ENCODE measurements around the gene LSM10.

Gene LSM10

DNA sequence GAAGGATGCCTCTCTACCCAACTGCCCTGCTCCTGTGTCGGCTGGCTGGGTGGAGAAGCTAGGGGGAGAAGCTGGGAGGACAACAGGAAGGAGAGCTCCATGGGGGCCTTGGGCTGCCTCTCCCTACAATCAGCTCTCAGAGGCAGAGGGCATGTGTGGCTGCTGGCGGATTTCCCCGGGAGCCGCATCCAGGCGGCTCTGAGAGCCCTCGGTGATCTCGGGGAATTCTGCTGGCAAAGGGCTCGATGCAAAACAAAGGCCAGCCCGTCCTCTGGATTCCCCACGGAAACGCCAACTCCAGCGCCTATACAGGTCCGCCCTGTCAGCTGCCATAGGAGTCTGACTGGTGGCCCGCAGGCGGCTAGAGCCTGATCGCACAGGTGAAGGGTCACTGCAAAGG lies 47.9 kb downstream of the LSM10 start:
- DNase-seq = no peak

DNA sequence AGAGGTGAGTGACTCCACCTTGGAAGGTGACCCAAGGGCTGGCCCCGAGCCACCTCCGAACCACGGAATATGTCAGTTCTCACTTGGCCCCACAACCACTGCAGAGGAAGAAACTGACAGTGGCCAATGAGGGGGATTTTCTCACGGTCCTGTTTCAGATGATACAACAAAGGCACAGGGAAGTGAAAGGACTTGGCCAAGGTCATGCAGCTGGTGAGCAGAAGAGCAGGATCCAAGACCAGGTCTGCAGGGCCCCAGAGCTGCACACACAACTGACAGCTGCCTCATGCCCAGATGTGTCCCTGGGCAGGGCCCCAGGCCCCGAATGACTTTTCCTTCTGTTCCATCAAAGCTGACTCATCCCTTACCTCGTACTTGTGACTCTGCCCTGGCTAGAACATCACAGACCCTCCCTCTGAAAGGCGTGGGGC lies 48.5 kb downstream of the LSM10 start:
- DNase-seq = peak; percentile 30 to 41

DNA sequence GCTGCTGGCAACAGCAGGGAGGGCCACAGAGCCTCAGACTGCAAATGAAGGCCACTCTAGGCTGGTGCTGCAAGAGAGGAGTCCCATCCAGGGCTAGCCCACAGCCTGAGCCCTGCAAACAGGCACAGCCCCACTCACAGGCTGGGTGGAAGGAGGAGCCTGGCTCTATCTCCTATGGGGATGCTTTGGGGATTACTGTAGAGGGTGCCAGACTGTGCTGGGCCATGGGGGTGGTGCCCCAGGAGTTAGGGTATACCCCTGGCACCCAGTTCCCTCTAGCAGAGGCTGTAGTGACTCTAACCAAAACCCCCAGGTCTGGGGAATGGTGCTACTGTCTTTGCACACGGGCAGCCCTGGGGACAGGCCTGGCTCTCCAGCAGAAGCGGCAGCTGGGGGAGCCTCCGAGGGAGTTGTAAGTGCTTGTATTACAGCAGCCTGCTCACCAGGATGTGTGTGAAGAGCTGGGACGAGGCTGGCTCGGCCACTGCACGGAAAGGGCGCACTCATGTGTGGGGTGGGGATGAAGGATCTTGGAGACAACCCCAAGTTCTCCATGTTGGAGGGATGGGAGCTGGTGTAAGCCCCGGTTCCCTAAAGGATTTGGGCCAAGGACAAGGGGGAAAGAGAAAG lies 50.9 kb downstream of the LSM10 start:
- no peak for DNase-seq

DNA sequence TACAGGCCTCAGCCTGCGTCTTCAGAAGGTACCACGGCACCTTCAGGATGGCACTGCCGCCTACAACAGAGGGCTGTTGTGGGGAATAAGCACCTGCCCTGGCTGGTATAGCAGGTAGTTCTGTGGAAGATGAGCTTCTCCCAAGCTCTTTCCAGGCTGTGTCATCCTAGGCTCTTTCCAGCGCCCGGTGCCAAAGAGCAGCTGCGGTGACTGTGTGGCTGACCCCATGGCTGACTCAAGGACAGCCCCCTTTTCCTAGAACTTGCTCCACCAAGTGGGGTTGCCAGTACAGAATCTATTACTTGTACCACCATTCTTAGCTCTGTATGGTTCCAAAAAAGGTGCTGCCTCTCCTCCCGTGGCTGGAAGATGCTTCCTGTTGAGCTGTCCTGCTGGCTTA lies 52.4 kb downstream of the LSM10 start:
- DNase-seq = no peak

DNA sequence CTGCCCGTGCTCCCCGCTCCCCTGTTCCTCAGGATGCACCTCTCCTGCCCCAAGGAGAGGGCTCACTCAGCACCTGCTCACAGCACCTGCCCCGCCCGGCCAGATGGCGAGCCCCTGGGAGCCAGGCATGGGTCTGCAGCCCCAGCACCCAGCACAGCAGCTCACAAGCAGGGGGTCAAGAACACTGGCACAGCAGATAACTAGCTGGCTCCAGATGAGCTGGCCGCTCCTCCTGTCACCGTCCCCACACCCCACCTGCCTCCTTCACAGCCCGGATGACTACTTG lies 53.4 kb downstream of the LSM10 start:
- DNase-seq = no peak

DNA sequence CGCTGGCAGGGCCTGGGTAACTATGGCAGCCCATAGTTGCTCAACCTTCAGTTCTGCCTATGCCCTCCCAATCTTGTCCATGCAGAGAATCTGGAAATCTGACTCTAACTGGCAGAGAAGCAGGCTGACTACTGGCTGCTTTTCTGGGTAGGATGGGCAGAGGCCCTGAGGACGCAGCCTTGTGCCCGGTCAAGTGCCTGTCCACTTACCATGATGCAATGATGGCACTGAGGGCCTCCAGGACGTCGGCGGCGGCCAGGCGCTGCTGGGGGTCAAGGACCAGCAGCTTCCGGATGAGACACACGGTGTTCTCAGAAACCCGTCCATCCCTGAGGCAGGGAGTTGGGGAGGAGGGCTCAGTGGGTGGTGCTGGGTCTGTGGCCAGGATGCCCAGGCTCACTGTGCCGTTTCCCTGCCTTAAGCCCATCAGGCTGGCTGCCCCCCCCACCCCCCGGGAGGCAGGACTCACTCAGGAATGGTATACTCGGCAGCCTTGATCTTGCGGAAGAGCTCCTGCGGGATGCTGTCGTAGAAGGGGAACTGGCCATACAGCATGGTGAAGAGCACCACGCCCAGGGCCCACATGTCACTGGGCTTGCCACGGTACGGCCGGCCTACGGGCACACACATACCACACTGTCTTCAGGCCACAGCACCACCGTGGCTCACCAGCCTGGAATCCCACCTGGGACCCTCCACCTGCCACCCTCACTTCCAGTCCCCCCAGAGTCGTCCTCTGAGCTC lies 53.9 kb downstream of the LSM10 start:
- DNase-seq = no peak
